ENCODE data around the gene GPC6. TPM values are rescaled to one million over a fixed set of nuclear protein-coding genes. Genes with fewer than 3 reads are reported as not detected.

Gene GPC6
- total RNA-seq, 4 donors from 2014 or later: 6.7 to 67.2 (median 11.1) TPM

GRCh38 chr13:93522501-93522900 is 295.9 kb downstream of the GPC6 start:
- TF ChIP-seq CTCF (IDR thresholded peaks at IDR 0.05): no peak
- no peak for TF ChIP-seq POLR2A (IDR thresholded peaks at IDR 0.05)
- no peaks in the 10 kb centered on the region for H3K27me3 ChIP-seq

DNA sequence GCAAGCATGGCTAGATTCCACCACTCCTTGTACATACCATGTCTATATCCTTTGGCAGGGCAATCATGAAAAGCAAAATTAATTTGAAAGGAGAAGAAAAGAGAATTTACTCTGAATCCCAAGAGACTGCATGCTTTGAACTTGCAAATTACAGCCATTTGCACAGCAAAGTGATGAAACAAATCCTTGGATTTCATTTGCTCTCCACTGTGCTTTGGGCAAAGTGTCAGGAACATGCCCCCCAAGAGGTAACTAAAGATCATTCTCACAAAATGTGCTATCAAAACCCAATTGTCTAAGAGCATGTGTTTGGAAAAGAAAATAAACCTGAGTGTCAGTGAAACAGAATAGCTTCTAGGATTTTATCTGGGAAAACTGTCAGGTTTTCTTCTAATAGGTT is 298.5 kb downstream of the GPC6 start:
- no peak overlapping the region for H3K27ac ChIP-seq
- H3K4me1 ChIP-seq: no peaks in the 10 kb centered on the region
- TF ChIP-seq CTCF (IDR thresholded peaks at IDR 0.05) (no peak), POLR2A (IDR thresholded peaks at IDR 0.05) (no peak)
- no peak overlapping the region for H3K4me3 ChIP-seq
- no peak for DNase-seq
- intact Hi-C loops (cut with DNase I; ENCODE audit: low total_unique reads): no loop called here
- H3K27me3 ChIP-seq: no peaks in the 10 kb centered on the region
- H3K36me3 ChIP-seq: no peaks in the 10 kb centered on the region
- no peaks in the 10 kb centered on the region for H3K9me3 ChIP-seq

More at GRCh38 chr13:93522501-93522900, 295.9 kb downstream of the GPC6 start:
- Histone ChIP-seq H3K36me3 (no peaks in the 10 kb centered on the region), H3K9me3 (no peaks in the 10 kb centered on the region), H3K27ac (no peak overlapping the region), H3K4me1 (no peaks in the 10 kb centered on the region), H3K4me3 (no peak overlapping the region)
- intact Hi-C loops (cut with DNase I; ENCODE audit: low total_unique reads): no loop called here
- DNase-seq: no peak

DNA sequence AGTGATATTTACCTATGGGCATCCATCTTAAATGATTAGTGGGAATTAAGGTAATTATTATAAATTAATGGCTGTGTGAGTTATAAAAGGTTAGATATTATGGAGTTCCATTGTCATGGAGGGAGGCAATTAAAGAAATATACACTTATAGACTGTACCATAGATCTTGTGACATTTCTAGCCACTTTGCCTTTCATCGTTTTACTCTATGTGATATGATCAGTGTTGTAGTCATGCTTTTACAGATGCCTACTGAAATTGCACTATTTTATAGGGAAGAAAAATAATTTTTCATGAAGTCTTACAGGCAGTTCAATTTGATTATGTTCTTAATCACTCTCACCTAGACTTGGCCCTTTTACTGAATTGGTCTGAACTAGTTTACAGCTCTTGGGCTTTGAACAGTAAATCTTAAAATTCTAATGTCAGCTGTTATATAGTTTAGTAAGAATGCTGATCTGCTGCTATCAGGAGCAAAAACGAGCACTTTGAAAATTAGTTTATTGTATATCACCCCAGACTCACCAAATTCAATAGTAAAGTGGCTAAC is 301.2 kb downstream of the GPC6 start:
- H3K27ac ChIP-seq: no peak overlapping the region
- no peaks in the 10 kb centered on the region for H3K36me3 ChIP-seq
- no peak for DNase-seq
- no peak for TF ChIP-seq CTCF (IDR thresholded peaks at IDR 0.05)
- no peak for TF ChIP-seq POLR2A (IDR thresholded peaks at IDR 0.05)
- H3K27me3 ChIP-seq: no peaks in the 10 kb centered on the region
- no peaks in the 10 kb centered on the region for H3K4me1 ChIP-seq
- no peaks in the 10 kb centered on the region for H3K9me3 ChIP-seq
- no peak overlapping the region for H3K4me3 ChIP-seq
- intact Hi-C loops (cut with DNase I; ENCODE audit: low total_unique reads): no loop called here

- intact Hi-C loops (cut with DNase I; ENCODE audit: low total_unique reads): no loop called here
- TF ChIP-seq POLR2A (IDR thresholded peaks at IDR 0.05): no peak
- TF ChIP-seq CTCF (IDR thresholded peaks at IDR 0.05): no peak
- Histone ChIP-seq H3K27me3 (no peaks in the 10 kb centered on the region), H3K27ac (no peak overlapping the region), H3K36me3 (no peaks in the 10 kb centered on the region), H3K4me3 (no peak overlapping the region), H3K4me1 (no peaks in the 10 kb centered on the region), H3K9me3 (no peaks in the 10 kb centered on the region)
- no peak for DNase-seq
Observed at GRCh38 chr13:93529961-93530360, 303.4 kb downstream of the GPC6 start.

GRCh38 chr13:93534181-93534700 is 307.6 kb downstream of the GPC6 start:
- no peaks in the 10 kb centered on the region for H3K9me3 ChIP-seq
- H3K36me3 ChIP-seq: no peaks in the 10 kb centered on the region
- H3K4me3 ChIP-seq: no peak overlapping the region
- DNase-seq: peak in 1 of 2 donors; percentile 11
- no peaks in the 10 kb centered on the region for H3K4me1 ChIP-seq
- H3K27ac ChIP-seq: no peak overlapping the region
- no peaks in the 10 kb centered on the region for H3K27me3 ChIP-seq
- TF ChIP-seq CTCF (IDR thresholded peaks at IDR 0.05) (no peak), POLR2A (IDR thresholded peaks at IDR 0.05) (no peak)
- intact Hi-C loops (cut with DNase I; ENCODE audit: low total_unique reads): no loop called here

Measured in uterus (tissue), 4 donors.